ENCODE measurements around the gene PFKFB3. TPM values are rescaled to one million over a fixed set of nuclear protein-coding genes. Genes with fewer than 3 reads are reported as not detected.
A peak's percentile ranks its signal among the peaks of the same experiment; 100 is the strongest.
"Not testable (repeated sequence)": the region's sequence is repeated elsewhere in the genome, so short reads cannot be mapped to it uniquely, and the experiment has no call there.

Gene PFKFB3
- total and polyA plus RNA-seq, 7 donors: 10.2 to 33.2 (median 28.0) TPM

DNA sequence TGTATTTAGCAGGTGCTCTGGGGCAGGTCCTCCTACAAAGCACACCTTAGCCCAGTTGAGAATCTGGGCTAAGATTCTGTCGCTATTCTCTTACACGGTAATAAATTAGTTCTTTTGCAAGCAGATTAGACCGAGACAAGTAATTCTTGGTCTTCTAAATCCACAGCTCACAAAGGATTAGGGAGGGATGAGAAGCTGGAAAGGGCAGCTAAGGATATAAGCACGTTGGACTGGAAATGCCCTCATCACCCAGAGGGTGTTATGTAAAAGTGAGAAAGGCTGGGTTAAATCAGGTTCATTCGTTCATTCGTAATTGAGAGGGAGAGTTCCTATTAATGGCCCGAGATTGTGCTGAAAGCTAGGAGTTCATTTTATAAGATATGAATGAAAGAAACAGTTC lies 41.8 kb downstream of the PFKFB3 start:
- Histone ChIP-seq H3K36me3 (no peaks in the 10 kb centered on the region), H3K4me1 (peaks cover 0 to 3% (median 2%) of the 10 kb centered on the region in 4 donors), H3K4me3 (no peak overlapping the region), H3K9me3 (no peaks in the 10 kb centered on the region), H3K27ac (no peak overlapping the region), H3K27me3 (no peaks in the 10 kb centered on the region)
- TF ChIP-seq EP300 (IDR thresholded peaks at IDR 0.05) (no peak), POLR2AphosphoS5 (IDR thresholded peaks at IDR 0.05) (no peak), POLR2A (IDR thresholded peaks at IDR 0.05) (no peak)
- TF ChIP-seq, protein P1, sequence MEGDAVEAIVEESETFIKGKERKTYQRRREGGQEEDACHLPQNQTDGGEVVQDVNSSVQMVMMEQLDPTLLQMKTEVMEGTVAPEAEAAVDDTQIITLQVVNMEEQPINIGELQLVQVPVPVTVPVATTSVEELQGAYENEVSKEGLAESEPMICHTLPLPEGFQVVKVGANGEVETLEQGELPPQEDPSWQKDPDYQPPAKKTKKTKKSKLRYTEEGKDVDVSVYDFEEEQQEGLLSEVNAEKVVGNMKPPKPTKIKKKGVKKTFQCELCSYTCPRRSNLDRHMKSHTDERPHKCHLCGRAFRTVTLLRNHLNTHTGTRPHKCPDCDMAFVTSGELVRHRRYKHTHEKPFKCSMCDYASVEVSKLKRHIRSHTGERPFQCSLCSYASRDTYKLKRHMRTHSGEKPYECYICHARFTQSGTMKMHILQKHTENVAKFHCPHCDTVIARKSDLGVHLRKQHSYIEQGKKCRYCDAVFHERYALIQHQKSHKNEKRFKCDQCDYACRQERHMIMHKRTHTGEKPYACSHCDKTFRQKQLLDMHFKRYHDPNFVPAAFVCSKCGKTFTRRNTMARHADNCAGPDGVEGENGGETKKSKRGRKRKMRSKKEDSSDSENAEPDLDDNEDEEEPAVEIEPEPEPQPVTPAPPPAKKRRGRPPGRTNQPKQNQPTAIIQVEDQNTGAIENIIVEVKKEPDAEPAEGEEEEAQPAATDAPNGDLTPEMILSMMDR (IDR thresholded peaks at IDR 0.05): no peak
- intact Hi-C loops (cut with DNase I): no loop called here
- WGBS, 2 donors: 84 to 85% methylated on average over 7 of the region's 7 CpGs
- DNase-seq: no peak

DNA sequence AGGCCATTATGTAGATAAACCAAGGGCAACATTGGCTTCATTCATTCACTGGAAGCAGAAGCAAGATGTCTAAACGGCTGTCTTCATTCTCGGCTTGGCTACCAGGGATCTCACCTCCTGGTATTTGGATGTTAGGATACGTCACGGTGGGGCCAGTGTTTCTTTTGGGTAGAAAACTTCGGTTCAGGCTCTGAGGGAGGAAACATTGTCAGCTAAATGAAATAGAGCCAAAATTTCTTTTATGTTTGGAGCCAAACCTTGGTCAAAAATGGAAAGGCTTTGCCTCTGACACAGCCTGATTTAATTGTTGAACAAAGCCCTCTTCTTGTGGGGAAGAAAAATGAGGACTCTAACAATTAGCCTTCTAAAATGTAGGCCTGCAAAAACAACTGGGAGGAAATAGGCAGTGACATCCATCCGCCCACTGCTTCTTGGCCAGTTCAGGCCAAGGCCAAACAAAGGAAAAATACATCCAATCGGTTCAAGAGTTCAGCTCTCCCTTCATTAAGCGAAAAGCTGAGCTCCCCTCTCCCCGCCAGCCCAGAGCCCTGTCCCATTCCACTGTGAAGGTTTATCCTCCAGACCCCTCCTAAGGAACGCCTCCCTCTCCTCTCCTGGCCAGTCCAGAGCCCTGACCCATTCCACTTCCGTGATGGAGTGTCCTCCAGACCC lies 44.4 kb downstream of the PFKFB3 start:
- peak overlapping the region in 3 of 4 donors; percentile 0 to 56 (median 48) for H3K27ac ChIP-seq

DNA sequence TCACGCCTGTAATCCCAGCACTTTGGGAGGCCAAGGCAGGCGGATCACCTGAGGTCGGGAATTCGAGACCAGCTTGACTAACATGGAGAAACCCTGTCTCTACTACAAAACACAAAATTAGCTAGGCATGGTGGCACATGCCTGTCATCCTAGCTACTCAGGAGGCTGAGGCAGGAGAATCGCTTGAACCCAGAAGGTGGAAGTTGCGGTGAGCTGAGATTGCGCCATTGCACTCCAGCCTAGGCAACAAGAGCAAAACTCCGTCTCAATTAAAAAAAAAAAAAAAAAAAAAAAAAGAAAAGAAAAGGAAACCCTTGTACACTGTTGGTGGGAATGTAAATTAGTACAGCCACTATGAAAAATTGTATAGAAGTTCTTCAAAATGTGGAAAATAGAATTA lies 46.2 kb downstream of the PFKFB3 start:
- H3K4me3 ChIP-seq; H3K27me3 ChIP-seq; H3K4me1 ChIP-seq; H3K27ac ChIP-seq; H3K9me3 ChIP-seq; intact Hi-C loops (cut with DNase I); H3K36me3 ChIP-seq: not testable (repeated sequence)
- WGBS, 2 donors: 92 to 94% methylated on average over 8 of the region's 8 CpGs
- peak; percentile 40 for DNase-seq

More for the DNA sequence above, 44.4 kb downstream of the PFKFB3 start:
- H3K4me3 ChIP-seq: no peak overlapping the region
- 81 to 89% methylated on average over 11 of the region's 11 CpGs for WGBS, 2 donors
- DNase-seq: no peak
- intact Hi-C loops (cut with DNase I): no loop called here
- TF ChIP-seq EP300 (IDR thresholded peaks at IDR 0.05) (no peak), POLR2A (IDR thresholded peaks at IDR 0.05) (no peak), POLR2AphosphoS5 (IDR thresholded peaks at IDR 0.05) (no peak)
- TF ChIP-seq, protein P1 (IDR thresholded peaks at IDR 0.05): no peak
- no peaks in the 10 kb centered on the region for H3K4me1 ChIP-seq
- no peaks in the 10 kb centered on the region for H3K9me3 ChIP-seq
- no peaks in the 10 kb centered on the region for H3K27me3 ChIP-seq
- H3K36me3 ChIP-seq: no peaks in the 10 kb centered on the region

DNA sequence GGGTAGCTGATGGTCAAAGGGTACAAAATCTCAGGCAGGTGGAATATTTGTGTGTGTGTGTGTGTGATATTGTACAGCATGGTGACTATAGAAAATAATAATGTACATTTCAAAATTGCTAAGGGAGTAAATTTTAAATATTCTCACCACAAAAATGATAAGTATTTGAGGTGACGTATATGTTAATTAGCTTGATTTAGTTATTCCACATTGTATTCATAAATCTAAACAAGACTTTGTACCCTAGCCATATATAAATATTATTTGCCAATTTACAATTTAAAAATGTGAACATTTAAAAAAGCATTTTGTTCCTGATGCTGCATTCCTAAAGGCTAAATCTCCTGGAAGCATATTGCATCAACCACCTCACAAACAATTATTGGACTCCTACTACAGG lies 47.0 kb downstream of the PFKFB3 start:
- no peaks in the 10 kb centered on the region for H3K9me3 ChIP-seq
- no peak overlapping the region for H3K4me3 ChIP-seq
- H3K4me1 ChIP-seq: no peaks in the 10 kb centered on the region
- TF ChIP-seq POLR2AphosphoS5 (IDR thresholded peaks at IDR 0.05) (no peak), POLR2A (IDR thresholded peaks at IDR 0.05) (no peak), EP300 (IDR thresholded peaks at IDR 0.05) (no peak)
- TF ChIP-seq, protein P1 (IDR thresholded peaks at IDR 0.05): no peak
- no peak for DNase-seq
- H3K27ac ChIP-seq: no peak overlapping the region
- intact Hi-C loops (cut with DNase I): no loop called here
- H3K36me3 ChIP-seq: no peaks in the 10 kb centered on the region
- H3K27me3 ChIP-seq: no peaks in the 10 kb centered on the region
- WGBS, 2 donors: 96 to 98% methylated on average over 1 of the region's 1 CpG

DNA sequence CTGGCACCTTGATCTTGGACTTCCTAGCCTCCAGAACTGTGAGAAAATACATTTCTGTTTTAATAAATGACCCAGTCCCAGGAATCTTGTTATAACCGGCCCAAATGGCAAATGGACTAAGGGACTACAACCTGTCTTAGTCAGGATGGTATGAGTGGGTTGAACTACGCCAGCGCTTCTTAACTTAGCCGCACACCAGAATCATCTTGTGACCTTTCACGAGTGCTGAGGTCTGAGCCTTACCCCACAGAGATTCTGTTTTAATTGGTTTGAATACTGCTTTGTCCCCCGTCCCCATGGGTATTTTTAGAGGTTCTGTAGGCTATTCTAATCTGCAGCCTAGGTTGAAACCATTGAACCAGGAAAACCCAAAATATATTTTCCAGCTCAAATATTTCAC lies 48.0 kb downstream of the PFKFB3 start:
- DNase-seq: no peak
- Histone ChIP-seq H3K4me1 (no peaks in the 10 kb centered on the region), H3K27ac (no peak overlapping the region), H3K9me3 (no peaks in the 10 kb centered on the region), H3K36me3 (no peaks in the 10 kb centered on the region), H3K4me3 (no peak overlapping the region), H3K27me3 (no peaks in the 10 kb centered on the region)
- intact Hi-C loops (cut with DNase I): no loop called here
- 85 to 92% methylated on average over 6 of the region's 6 CpGs for WGBS, 2 donors
- TF ChIP-seq POLR2A (IDR thresholded peaks at IDR 0.05) (no peak), EP300 (IDR thresholded peaks at IDR 0.05) (no peak), POLR2AphosphoS5 (IDR thresholded peaks at IDR 0.05) (no peak)
- TF ChIP-seq, protein P1 (IDR thresholded peaks at IDR 0.05): no peak

All from sigmoid colon (tissue), 7 donors.